Activated naive CD4-positive, alpha-beta T cell treated with anti-CD3 and anti-CD28 coated beads, Interleukin-2, amount 50 U/mL, for 72 hours (primary cell): ENCODE results near the gene NPHP3. TPM values are rescaled to one million over a fixed set of nuclear protein-coding genes. Genes with fewer than 3 reads are reported as not detected.

Source experiments
- ATAC-seq, 2 donors: fragments of 150-1000 bp; cut with Tn5 transposase; 2 replicates each; pipeline ENCODE4 v1.10.0; 2021; ENCODE audit warnings: mild to moderate bottlenecking in 2 of 2, moderate library complexity in 2 of 2
- DNase-seq, 2 donors: peaks; one replicate each; pipeline ENCODE4 v3.0.0; 2021 to 2022; ENCODE audit warnings: low spot score in 2 of 2
- H3K27ac Mint-ChIP-seq, 2 donors: one replicate each; pipeline ENCODE4 v1.8.0; 2022; ENCODE audit warnings: mild to moderate bottlenecking in 2 of 2, mixed read lengths in 2 of 2
- H3K36me3 Mint-ChIP-seq, 2 donors: one replicate each; pipeline ENCODE4 v1.8.0; 2022; ENCODE audit warnings: mixed read lengths in 2 of 2
- H3K9me3 Mint-ChIP-seq, 2 donors: one replicate each; pipeline ENCODE4 v1.8.0; 2022; ENCODE audit warnings: mixed read lengths in 2 of 2
- total RNA-seq, 2 donors: library from RNA; stranded (reverse); gene quantifications; one replicate each; pipeline ENCODE4 v1.2.3, GENCODE V29; 2022

NPHP3 gene
- total RNA-seq, 2 donors from 2014 or later, result 18.2 to 23.5 TPM

DNA sequence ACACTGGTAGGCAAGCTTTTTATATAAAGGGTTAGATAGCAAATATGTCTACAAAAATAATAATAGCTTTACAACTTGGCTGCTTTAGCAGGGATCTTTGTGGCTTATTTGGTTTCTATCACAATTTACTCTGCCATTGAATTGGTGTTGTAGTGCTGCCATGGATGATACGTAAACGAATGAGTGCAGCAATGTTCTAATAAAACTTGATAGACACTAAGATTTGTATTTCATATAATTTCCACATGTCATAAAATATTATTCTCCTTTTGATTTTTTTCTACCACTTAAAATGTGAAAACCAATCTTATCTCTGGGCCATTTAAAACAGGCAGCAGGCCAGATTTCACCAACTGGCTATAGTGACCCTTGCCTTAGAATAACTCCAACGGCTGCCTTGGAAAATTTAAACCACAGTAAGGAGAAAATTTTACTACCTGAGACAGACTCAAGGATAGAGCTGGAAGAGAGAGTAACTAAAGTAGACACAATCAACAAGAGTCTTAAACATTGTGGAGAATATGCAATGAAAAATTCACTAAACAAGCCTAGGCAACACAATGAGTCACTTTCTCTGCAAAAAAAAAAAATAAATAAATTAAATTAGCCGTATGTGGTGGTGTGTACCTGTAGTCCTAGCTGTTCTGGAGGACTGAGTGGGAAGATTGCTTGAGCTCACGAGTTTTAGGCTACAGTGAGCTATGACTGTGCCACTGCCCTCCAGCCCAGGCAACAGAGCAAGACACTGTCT is 8.1 kb downstream of the NPHP3 start:
- ATAC-seq (no peak), DNase-seq (no peak)
- no peak overlapping the region for H3K27ac Mint-ChIP-seq
- H3K36me3 Mint-ChIP-seq, result peaks cover 0 to 12% of the 10 kb centered on the region in 2 donors
- H3K9me3 Mint-ChIP-seq, result no peaks in the 10 kb centered on the region

DNA sequence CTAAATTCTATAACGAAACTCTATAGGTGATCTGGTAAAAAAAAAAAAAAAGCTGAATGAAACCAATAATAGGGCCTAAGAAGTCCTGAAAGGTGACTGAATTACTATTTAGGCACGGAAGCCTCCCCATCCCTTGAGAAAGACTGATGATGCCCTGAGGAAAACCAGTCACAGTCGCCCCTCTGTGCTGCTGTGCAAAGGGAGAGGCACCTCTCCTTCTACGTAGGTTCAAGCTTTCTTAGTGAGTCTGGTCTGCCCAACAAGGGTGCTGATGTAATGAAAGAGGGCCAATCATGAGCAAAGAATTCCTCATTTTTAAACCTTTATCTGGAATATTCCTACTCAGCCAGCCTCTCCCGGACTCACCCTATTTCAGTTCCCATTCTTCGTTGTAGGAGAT is 11.9 kb downstream of the NPHP3 start:
- no peak overlapping the region for H3K27ac Mint-ChIP-seq
- H3K36me3 Mint-ChIP-seq, result peaks cover 9 to 18% of the 10 kb centered on the region in 2 donors
- ATAC-seq, result no peak
- no peaks in the 10 kb centered on the region for H3K9me3 Mint-ChIP-seq
- DNase-seq, result no peak

DNA sequence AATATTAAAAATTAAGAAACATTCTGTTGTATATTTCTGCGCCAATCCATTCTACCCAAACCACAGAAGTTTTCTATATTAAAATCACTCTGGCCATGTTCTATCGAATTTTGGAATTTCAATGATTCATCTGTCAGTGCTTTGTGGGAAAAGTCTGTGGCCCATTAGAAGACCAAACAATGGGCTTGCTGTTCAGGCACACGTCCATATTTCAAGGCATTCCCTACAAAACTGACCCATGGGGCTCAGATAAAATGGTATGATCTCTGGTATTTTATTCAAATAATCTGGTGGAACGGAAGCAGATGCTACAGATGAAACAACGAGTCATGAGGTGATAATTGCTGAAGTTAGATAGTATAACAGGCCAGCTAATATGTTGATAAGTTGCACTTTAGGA is 12.4 kb downstream of the NPHP3 start:
- peaks cover 9 to 19% of the 10 kb centered on the region in 2 donors for H3K36me3 Mint-ChIP-seq
- no peaks in the 10 kb centered on the region for H3K9me3 Mint-ChIP-seq
- no peak for ATAC-seq
- no peak overlapping the region for H3K27ac Mint-ChIP-seq
- no peak for DNase-seq

DNA sequence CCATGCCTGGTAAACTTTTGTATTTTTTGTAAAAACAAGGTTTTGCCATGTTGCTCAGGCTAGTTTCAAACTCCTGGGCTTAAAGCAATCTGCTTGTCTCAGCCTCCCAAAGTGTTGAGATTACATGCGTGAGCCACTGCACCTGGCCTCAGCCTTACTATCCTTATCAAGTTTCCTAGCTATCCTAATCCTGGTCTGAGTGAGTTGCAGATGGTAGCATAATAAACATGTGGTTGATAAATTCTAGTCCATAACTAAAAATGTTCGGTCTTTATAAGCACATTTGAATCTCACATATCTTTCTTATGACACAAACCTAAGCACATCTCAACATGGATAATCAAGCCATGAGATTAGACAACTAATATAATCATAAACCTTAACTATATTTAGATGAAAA is 18.5 kb downstream of the NPHP3 start:
- Mint-ChIP-seq H3K36me3 (peaks cover 10 to 38% of the 10 kb centered on the region in 2 donors), H3K9me3 (no peaks in the 10 kb centered on the region), H3K27ac (no peak overlapping the region)
- ATAC-seq (no peak), DNase-seq (no peak)

DNA sequence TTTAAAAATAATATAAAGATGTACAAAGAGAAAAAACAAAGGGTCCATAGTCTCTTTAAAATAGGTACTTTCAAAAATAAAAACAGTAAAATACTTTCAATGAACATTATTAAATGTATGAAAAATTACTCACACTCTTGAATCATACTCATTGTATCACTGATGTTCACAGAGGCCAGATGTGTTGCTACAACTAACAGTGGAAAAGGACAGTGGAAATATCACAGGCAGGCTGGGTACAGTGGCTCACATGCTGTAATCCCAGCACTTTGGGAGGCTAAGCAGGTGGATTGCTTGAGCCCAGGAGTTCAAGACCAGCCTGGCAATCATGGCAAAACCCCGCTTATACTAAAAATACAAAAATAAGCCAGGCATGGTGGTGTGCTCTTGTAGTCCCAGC is 26.8 kb downstream of the NPHP3 start:
- Mint-ChIP-seq H3K9me3 (no peaks in the 10 kb centered on the region), H3K27ac (peak overlapping the region; percentile 39 to 57), H3K36me3 (peaks cover 7 to 13% of the 10 kb centered on the region in 2 donors)
- no peak for DNase-seq
- no peak for ATAC-seq

DNA sequence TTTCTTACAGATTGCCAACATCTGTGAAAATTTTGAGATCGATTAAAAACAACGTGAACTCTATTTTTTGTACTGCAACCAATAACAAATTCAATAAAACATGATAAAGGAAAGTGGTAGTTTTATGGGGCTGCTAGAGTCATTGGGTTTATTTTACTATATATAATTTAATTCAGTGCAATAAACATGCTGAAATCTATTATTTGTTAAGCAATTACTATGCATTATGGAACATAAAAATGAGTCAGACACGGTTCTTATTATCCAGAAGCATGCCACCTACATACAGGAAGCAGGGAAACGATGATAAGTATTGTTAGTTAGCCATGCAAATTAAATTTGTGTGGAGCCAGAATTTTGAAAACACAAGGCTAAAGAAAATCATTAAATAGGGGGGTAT is 27.2 kb downstream of the NPHP3 start:
- Mint-ChIP-seq H3K36me3 (peaks cover 7 to 13% of the 10 kb centered on the region in 2 donors), H3K9me3 (no peaks in the 10 kb centered on the region), H3K27ac (no peak overlapping the region)
- DNase-seq (no peak), ATAC-seq (no peak)

DNA sequence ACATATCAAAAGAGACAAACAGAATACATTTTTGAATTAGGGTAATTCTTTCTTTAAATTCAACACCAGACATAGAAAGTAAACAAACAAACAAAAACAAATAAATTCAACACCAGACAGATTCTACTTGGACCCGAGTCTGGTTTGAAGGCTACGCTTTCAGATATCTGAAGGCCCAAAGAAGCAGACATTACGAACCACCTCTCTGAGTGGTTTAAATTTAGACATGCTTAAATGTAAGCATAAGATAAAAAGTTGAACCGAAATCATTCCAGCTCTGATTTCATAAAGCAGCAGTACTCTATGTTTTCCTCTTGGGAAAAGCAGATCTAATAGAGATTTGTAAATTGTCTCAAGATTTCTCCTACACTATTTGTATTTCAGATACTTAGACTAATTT is 32.2 kb downstream of the NPHP3 start:
- H3K36me3 Mint-ChIP-seq, result peaks cover 0 to 14% of the 10 kb centered on the region in 2 donors
- ATAC-seq (no peak), DNase-seq (no peak)
- H3K9me3 Mint-ChIP-seq, result no peaks in the 10 kb centered on the region
- H3K27ac Mint-ChIP-seq, result no peak overlapping the region

DNA sequence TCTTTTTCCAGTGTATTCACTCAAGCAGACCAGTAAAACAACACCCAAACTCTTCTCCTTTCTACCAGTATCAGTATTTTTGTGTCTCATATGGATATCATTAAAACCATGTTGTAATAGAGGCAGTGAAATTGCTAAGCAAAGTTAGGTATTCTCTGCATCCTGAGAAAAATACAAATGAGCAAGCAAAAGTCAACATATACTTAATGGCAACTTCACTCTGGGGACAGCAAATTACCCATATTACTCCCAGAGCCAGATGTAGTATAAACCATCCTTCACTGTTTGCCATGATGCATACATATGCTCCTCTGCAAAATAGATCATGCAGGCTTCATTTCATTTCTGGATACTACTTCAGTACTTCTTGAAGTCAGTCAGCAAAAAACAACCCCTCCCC is 40.0 kb downstream of the NPHP3 start:
- no peak for ATAC-seq
- peaks cover 10 to 13% of the 10 kb centered on the region in 2 donors for H3K36me3 Mint-ChIP-seq
- no peaks in the 10 kb centered on the region for H3K9me3 Mint-ChIP-seq
- H3K27ac Mint-ChIP-seq, result peak overlapping the region in 1 of 2 donors; percentile 37
- DNase-seq, result no peak

DNA sequence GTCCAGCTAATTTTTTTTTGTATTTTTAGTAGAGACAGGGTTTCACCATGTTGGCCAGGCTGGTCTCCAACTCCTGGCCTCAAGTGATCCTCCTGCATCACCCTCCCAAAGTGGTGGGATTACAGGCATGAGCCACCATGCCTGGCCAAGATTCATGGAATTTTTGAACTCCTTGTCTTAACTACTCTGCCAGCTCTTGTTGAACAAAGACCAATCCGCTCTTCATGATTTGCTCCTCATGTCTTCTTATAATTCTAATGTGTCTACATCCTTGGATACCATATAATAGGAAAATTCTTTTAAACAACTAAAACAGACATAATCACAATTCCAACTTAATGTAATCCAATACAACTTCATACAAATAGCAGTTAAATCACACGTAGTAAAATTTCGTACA is 40.8 kb downstream of the NPHP3 start:
- Mint-ChIP-seq H3K36me3 (peaks cover 10 to 13% of the 10 kb centered on the region in 2 donors), H3K9me3 (no peaks in the 10 kb centered on the region)

DNA sequence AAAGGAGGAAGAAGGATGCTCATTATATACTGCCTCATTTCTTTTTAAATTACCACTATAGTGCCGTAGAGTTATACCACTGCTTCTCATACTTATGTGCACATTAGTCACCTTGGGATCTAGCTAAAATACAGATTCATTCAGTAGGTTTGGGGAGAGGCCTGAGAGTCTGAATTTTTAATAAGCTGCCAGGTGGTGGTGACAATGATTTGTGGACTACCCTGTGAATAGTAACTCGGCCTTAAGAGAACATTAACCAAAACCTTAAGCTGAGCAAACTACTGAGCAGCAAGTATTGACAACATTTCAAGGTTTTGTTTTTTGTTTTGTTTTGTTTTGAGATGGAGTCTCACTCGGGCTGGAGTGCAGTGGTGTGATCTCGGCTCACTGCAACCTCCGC is 42.3 kb downstream of the NPHP3 start:
- ATAC-seq (no peak), DNase-seq (no peak)
- Mint-ChIP-seq H3K27ac (no peak overlapping the region), H3K36me3 (peaks cover 10 to 19% of the 10 kb centered on the region in 2 donors), H3K9me3 (no peaks in the 10 kb centered on the region)

More for the DNA sequence above, 40.8 kb downstream of the NPHP3 start:
- ATAC-seq (no peak), DNase-seq (no peak)
- H3K27ac Mint-ChIP-seq, result peak overlapping the region in 1 of 2 donors; percentile 37

DNA sequence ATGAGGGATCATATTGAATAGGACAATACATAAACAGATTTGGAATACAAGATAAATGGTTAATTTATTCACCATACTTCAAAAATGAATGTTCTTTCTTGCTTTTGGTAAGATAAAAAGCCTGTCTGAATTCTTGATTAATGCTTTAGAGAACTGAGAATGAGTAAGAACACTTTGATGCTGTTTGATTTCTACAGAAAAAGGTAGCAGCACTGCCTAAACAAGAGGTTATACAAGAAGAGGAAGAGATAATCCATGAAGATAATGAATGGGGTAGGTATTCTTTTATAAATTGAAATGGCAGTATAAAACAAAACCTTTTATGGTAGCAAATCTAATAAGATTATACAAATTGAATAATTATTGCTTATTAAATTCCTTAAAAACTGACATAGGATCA is 46.8 kb downstream of the NPHP3 start:
- ATAC-seq (peak in 1 of 2 donors; percentile 37), DNase-seq (no peak)
- peak overlapping the region; percentile 36 to 69 for H3K27ac Mint-ChIP-seq
- H3K9me3 Mint-ChIP-seq, result no peaks in the 10 kb centered on the region
- H3K36me3 Mint-ChIP-seq, result peaks cover 0 to 6% of the 10 kb centered on the region in 2 donors

DNA sequence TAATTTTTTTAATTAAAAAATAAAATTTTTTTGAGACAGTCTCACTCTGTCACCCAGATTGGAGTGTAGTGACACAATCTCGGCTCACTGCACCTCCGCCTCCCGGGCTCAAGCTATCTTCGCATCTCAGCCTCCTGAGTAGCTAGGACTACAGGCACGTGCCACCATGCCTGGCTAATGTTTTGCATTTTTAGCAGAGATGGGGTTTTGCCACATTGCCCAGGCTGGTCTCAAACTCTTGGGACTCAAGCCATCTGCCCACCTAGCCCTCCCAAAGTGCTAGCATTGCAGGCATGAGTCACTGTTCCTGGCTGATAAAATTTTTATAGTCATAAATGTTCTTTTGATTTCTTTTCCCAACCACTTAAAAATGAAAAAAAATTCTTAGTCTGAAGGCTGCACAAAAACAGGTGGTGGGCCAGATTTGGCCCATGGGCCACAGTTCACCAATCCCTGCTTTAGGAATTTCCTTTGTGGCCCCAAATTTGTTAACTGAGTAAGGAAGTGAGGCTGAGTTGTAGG is 52.9 kb downstream of the NPHP3 start:
- DNase-seq (no peak), ATAC-seq (no peak)
- Mint-ChIP-seq H3K9me3 (no peaks in the 10 kb centered on the region), H3K27ac (peak overlapping the region in 1 of 2 donors; percentile 79), H3K36me3 (peaks cover 0 to 10% of the 10 kb centered on the region in 2 donors)

DNA sequence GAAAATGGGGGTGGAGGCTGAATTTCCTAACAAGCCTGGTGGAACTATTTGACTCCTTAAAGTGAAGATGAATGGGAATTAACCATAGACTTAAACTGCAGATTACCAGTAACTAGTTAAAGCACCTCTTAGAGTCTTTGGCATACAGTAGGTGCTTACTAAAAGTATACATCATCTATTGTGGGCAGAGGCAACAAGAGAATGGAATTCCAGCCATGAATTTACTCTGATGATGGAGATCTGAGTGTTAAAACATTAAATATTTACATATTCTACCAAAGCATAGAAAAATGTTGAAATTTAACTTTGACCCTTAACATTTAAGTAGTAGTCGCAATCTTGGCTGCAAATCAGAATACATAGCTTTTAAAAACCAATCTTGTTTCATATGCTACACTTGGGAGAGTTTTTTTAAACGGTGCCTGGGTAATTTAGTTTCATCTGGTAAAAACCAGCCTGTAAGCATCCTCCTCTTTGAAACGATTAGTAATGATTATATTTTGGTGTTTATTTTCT is 56.9 kb downstream of the NPHP3 start:
- H3K36me3 Mint-ChIP-seq, result peaks cover 14 to 25% of the 10 kb centered on the region in 2 donors
- ATAC-seq, result no peak
- H3K9me3 Mint-ChIP-seq, result no peaks in the 10 kb centered on the region

DNA sequence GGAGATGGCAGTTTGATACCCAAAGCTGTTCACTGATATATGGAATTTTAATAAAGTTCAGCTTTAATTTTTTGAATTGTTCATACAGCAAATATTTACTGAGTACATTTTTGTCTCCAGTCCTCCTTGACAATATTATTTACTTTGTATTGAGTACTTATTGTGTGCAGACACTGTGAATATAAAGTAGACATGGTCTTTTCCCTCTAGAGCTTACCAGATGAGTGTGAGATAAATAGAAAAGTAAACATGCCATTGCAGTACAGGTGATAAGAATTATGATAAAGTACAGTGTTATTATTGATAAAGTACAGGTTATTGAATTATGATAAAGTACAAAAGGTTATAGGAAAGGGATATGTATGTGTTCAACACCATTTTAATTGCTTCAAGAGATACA is 60.0 kb downstream of the NPHP3 start:
- no peak for ATAC-seq
- H3K9me3 Mint-ChIP-seq, result no peaks in the 10 kb centered on the region

More for the DNA sequence above, 56.9 kb downstream of the NPHP3 start:
- no peak for DNase-seq
- H3K27ac Mint-ChIP-seq, result no peak overlapping the region

DNA sequence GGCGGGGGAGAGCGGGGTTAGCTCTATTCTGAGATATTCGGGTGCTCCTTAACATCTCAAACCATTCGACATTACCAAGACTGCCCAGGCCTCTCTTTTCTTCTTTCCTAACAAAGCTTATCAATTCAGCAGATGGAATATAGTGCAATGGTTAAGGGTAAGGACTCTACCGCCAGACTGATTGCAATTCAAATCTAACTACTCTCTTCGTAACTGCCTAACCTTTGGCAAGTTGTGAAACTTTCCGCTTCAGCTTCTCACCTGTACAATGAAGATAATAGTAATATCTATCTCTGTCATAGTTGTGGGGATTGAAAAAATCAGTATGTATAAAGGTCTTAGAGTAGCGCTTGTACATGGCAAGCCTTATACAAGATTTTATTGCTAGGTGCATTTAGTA is 61.1 kb downstream of the NPHP3 start:
- ATAC-seq, result no peak

More for the DNA sequence above, 60.0 kb downstream of the NPHP3 start:
- peaks cover 20 to 25% of the 10 kb centered on the region in 2 donors for H3K36me3 Mint-ChIP-seq
- no peak for DNase-seq
- no peak overlapping the region for H3K27ac Mint-ChIP-seq

DNA sequence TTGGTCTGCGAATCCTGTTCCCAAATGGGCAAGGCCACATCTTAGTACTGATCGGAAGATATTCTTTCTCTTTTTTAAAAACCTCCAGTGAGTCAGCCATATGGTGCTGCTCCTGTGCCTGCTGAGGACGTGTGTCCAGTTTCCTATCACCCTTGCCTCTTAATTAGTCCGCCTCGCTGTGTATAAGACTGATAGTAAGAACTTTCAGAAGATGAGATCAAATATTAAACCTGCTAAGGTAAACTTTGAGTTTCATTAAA is 61.5 kb downstream of the NPHP3 start:
- peaks cover 18 to 25% of the 10 kb centered on the region in 2 donors for H3K36me3 Mint-ChIP-seq
- ATAC-seq (no peak), DNase-seq (no peak)
- H3K9me3 Mint-ChIP-seq, result no peaks in the 10 kb centered on the region
- peak overlapping the region; percentile 96 to 98 for H3K27ac Mint-ChIP-seq

More for the DNA sequence above, 61.1 kb downstream of the NPHP3 start:
- H3K9me3 Mint-ChIP-seq, result no peaks in the 10 kb centered on the region
- peak overlapping the region; percentile 96 to 98 for H3K27ac Mint-ChIP-seq
- H3K36me3 Mint-ChIP-seq, result peaks cover 18 to 25% of the 10 kb centered on the region in 2 donors
- no peak for DNase-seq

DNA sequence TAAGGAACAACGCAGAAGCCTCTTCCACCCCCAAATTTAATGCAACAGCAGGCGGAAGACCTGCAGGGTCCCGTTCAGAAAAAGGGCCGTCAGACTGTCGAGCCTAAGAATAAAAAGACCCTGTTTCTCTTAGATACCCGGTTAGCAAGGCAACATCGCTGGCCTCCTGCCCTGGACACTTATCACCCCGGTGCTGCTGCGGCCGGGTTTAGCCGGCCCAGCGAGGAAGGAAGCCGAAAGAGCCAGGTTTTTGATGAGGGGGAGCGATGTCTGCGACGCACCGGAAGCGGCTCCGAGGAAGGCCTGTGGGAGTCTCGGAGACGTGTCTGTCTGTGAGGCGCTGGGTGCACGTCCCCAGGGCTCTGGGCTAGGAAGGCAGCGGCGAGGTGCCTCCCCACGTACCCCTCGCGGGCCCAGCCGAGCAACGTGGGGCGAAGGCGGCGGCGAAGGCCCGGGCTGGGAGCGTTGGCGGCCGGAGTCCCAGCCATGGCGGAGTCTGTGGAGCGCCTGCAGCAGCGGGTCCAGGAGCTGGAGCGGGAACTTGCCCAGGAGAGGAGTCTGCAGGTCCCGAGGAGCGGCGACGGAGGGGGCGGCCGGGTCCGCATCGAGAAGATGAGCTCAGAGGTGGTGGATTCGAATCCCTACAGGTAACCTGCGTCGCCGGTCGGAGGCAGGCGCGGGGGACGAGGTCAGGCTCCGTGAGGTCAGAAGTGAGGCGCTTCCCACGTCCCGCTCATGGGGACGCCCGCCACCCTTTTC is 62.0 kb downstream of the NPHP3 start, which contains the start of gene UBA5:
Gene UBA5, plus strand, starts transcription at position 278 of the 759 bp plus-strand sequence. Its CDS starts 209 bp downstream, at position 487.
- peak; percentile 76 to 91 for ATAC-seq
- peaks cover 18 to 25% of the 10 kb centered on the region in 2 donors for H3K36me3 Mint-ChIP-seq
- H3K9me3 Mint-ChIP-seq, result no peaks in the 10 kb centered on the region
- peak; percentile 70 to 79 for DNase-seq
- H3K27ac Mint-ChIP-seq, result peak within 1 kb of the TSS; percentile 96 to 98
